Keratinocyte (primary cell): ENCODE data around the gene E2F8. TPM values are rescaled to one million over a fixed set of nuclear protein-coding genes. Genes with fewer than 3 reads are reported as not detected.

Experiments
- DNase-seq: peaks from one replicate; pipeline ENCODE4 v3.0.0-alpha.2; 2011; ENCODE audit warnings: low read depth, missing footprints, low spot score
- FAIRE-seq: peaks from 2 replicates; lab custom pipeline; 2011; peaks lifted over from hg19 to GRCh38; lab: Jason Lieb, UNC
- H2AFZ ChIP-seq: 2 replicates; pipeline ENCODE4 v1.6.0; 2012; ENCODE audit warnings: low read length, control low read depth, inconsistent platforms; ENCODE audit not compliant: control insufficient read depth
- H3K27ac ChIP-seq: 2 replicates; pipeline ENCODE4 v1.5.1; 2011; ENCODE audit warnings: low read length; ENCODE audit not compliant: control insufficient read depth, insufficient read depth
- H3K27me3 ChIP-seq: 3 replicates; pipeline ENCODE4 v1.6.0; 2011; ENCODE audit warnings: low read length; ENCODE audit not compliant: control insufficient read depth, insufficient read depth; ENCODE audit errors: extremely low read depth
- H3K36me3 ChIP-seq, 2 experiments: 2 replicates in 1 of 2; 3 replicates in 1 of 2; pipeline ENCODE4 v1.5.1; 2011; ENCODE audit warnings: low read length in 2 of 2, mild to moderate bottlenecking in 1 of 2; ENCODE audit not compliant: control insufficient read depth in 2 of 2, insufficient read depth in 2 of 2; ENCODE audit errors: extremely low read depth in 1 of 2
- H3K4me1 ChIP-seq: 3 replicates; pipeline ENCODE4 v1.5.1; 2011; ENCODE audit warnings: low read length; ENCODE audit not compliant: control insufficient read depth, insufficient read depth; ENCODE audit errors: extremely low read depth
- H3K4me2 ChIP-seq: 3 replicates; pipeline ENCODE4 v1.6.0; 2011; ENCODE audit warnings: low read depth, low read length; ENCODE audit not compliant: control insufficient read depth, insufficient read depth; ENCODE audit errors: extremely low read depth
- H3K4me3 ChIP-seq, 3 experiments: fragments of 200-600 bp in 1 of 3; sonication (generic) in 1 of 3; 2 replicates in 2 of 3; 3 replicates in 1 of 3; pipeline ENCODE4 v1.5.1; 2011 to 2016; ENCODE audit warnings: low read length in 3 of 3, mild to moderate bottlenecking in 3 of 3, control low read depth in 2 of 3, inconsistent platforms in 1 of 3, low read depth in 1 of 3, mixed read lengths in 1 of 3, mixed run types in 1 of 3, moderate library complexity in 1 of 3; ENCODE audit not compliant: control insufficient read depth in 2 of 3, insufficient read depth in 2 of 3; ENCODE audit errors: extremely low read depth in 1 of 3
- H3K79me2 ChIP-seq: 2 replicates; pipeline ENCODE4 v1.6.0; 2012; ENCODE audit warnings: low read length; ENCODE audit not compliant: control insufficient read depth, insufficient read depth
- H3K9ac ChIP-seq: 3 replicates; pipeline ENCODE4 v1.6.0; 2011; ENCODE audit warnings: low read length; ENCODE audit not compliant: control insufficient read depth, insufficient read depth; ENCODE audit errors: extremely low read depth
- H3K9me1 ChIP-seq: 3 replicates; pipeline ENCODE4 v1.6.0; 2011; ENCODE audit warnings: low read length; ENCODE audit not compliant: control insufficient read depth, insufficient read depth; ENCODE audit errors: extremely low read depth
- H3K9me3 ChIP-seq: 2 replicates; pipeline ENCODE4 v1.5.1; 2012; ENCODE audit warnings: low read depth, low read length; ENCODE audit not compliant: control insufficient read depth
- H4K20me1 ChIP-seq: 3 replicates; pipeline ENCODE4 v1.6.0; 2011; ENCODE audit warnings: low read length; ENCODE audit not compliant: control insufficient read depth, insufficient read depth; ENCODE audit errors: extremely low read depth
- EZH2 ChIP-seq: IDR thresholded peaks from one replicate; pipeline ENCODE4 v1.6.1; 2012; ENCODE audit warnings: inconsistent platforms, mild to moderate bottlenecking, low read length, moderate library complexity
- dilution Hi-C: fragments of 300-500 bp; cut with MboI; formaldehyde crosslinking; loops from one replicate; pipeline ENCODE4 v1.7.0; 2020; ENCODE audit warnings: low sequenced_read_pairs; ENCODE audit not compliant: extremely low pct_ligation_motif_present
- polyA plus RNA-seq, 5 experiments: library from polyadenylated mRNA; depleted of rRNA in 3 of 5; stranded (reverse) in 3 of 5; stranded (forward) in 1 of 5; unstranded in 1 of 5; fragments of >200 nt; gene quantifications; 1 replicate in 1 of 5; 2 replicates in 3 of 5; 3 replicates in 1 of 5; pipeline versions ENCODE4 v1.2.1 to v1.2.3, GENCODE V29; 2011 to 2012; ENCODE audit warnings: missing spikeins in 2 of 5, low read depth in 1 of 5, low replicate concordance in 1 of 5
- TF ChIP-seq, protein P1 (sequence below), 3 experiments: IDR thresholded peaks in 1 of 3; conservative IDR thresholded peaks in 1 of 3; optimal IDR thresholded peaks in 1 of 3; 2 replicates in 2 of 3; 3 replicates in 1 of 3; pipeline versions ENCODE3 to v1.5.1; 2011; ENCODE audit warnings: low read length in 3 of 3, mild to moderate bottlenecking in 3 of 3, moderate library complexity in 2 of 3, control low read depth in 1 of 3, inconsistent platforms in 1 of 3; ENCODE audit not compliant: insufficient read depth in 2 of 3; ENCODE audit errors: extremely low read depth in 1 of 3

E2F8 gene
- polyA plus RNA-seq, 1 donor (not counting 4 experiments of a cell fraction or from before 2014, with no cell fraction given), result 2.0 TPM

DNA sequence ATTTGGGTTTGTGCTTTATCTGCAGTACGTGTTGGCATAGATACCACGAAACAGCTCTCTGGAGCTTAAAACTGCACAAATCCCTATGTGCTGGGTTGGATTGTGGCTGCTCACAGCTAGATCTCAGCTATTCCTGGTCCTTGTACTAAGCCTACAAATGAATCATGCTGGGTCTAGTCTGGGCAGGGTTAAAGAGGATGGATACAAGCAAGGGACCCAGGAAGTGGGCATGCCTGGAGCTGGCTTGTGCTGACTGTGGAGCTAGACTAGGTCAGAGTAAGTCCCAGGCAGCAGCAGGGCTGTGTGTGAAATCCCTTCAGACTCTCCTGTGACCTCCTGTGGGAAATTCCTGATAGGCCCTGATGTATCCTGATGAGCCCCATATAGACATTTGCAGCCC is 3.9 kb upstream of the E2F8 start:
- peak overlapping the region; percentile 92 for H3K27ac ChIP-seq
- no peaks in the 10 kb centered on the region for H3K79me2 ChIP-seq
- H3K9me3 ChIP-seq, result no peaks in the 10 kb centered on the region
- H3K36me3 ChIP-seq, result no peaks in the 10 kb centered on the region
- no peaks in the 10 kb centered on the region for H3K27me3 ChIP-seq
- no peak for TF ChIP-seq EZH2
- TF ChIP-seq, protein P1, sequence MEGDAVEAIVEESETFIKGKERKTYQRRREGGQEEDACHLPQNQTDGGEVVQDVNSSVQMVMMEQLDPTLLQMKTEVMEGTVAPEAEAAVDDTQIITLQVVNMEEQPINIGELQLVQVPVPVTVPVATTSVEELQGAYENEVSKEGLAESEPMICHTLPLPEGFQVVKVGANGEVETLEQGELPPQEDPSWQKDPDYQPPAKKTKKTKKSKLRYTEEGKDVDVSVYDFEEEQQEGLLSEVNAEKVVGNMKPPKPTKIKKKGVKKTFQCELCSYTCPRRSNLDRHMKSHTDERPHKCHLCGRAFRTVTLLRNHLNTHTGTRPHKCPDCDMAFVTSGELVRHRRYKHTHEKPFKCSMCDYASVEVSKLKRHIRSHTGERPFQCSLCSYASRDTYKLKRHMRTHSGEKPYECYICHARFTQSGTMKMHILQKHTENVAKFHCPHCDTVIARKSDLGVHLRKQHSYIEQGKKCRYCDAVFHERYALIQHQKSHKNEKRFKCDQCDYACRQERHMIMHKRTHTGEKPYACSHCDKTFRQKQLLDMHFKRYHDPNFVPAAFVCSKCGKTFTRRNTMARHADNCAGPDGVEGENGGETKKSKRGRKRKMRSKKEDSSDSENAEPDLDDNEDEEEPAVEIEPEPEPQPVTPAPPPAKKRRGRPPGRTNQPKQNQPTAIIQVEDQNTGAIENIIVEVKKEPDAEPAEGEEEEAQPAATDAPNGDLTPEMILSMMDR (optimal IDR thresholded peaks at IDR 0.05 in 1 of 3, IDR thresholded peaks at IDR 0.05 in 1 of 3, conservative IDR thresholded peaks at IDR 0.05 in 1 of 3; ENCODE audit: extremely low read depth in 1 of 3, insufficient read depth in 2 of 3, low read length in 3 of 3), result no peak
- H3K4me1 ChIP-seq, result peaks cover 40% of the 10 kb centered on the region
- peak overlapping the region; percentile 72 for H3K9ac ChIP-seq
- H2AFZ ChIP-seq, result peak overlapping the region; percentile 70
- peak; percentile 77 for DNase-seq
- peak; percentile 97 for FAIRE-seq
- H3K4me3 ChIP-seq, result peak overlapping the region in 2 of 3 experiments; percentile 51 to 56
- H3K4me2 ChIP-seq, result peak overlapping the region; percentile 94
- dilution Hi-C loops, result no loop called here
- peaks cover 2% of the 10 kb centered on the region for H3K9me1 ChIP-seq
- H4K20me1 ChIP-seq, result no peaks in the 10 kb centered on the region

DNA sequence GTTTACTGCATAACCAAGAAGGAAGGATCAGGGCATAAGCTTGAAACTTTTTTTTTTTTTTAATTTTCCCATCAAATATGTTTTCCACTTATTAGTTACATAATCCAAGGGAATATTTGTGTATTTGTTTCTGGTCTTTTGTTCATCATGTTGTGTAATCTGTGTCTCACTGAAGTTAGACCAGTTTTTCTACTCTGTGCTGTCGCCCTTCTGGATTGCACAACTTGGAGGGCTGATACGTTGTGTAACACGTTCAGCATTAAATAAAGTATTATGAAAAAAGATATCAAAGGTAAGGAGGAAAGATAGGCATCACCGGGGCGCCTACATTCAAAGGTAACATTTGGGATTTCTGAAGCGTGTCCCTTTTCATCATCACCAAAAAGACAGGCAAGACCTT is 3.3 kb upstream of the E2F8 start:
- H3K4me1 ChIP-seq, result peaks cover 40% of the 10 kb centered on the region
- no peaks in the 10 kb centered on the region for H3K9me3 ChIP-seq
- peaks cover 2% of the 10 kb centered on the region for H3K9me1 ChIP-seq
- no peaks in the 10 kb centered on the region for H3K79me2 ChIP-seq
- no peak for FAIRE-seq
- H3K4me3 ChIP-seq, result peak overlapping the region in 2 of 3 experiments; percentile 51 to 56
- TF ChIP-seq EZH2, result no peak
- TF ChIP-seq, protein P1 (optimal IDR thresholded peaks at IDR 0.05 in 1 of 3, IDR thresholded peaks at IDR 0.05 in 1 of 3, conservative IDR thresholded peaks at IDR 0.05 in 1 of 3; ENCODE audit: extremely low read depth in 1 of 3, insufficient read depth in 2 of 3, low read length in 3 of 3), result no peak
- peak overlapping the region; percentile 72 for H3K9ac ChIP-seq
- DNase-seq, result peak; percentile 21
- H3K27me3 ChIP-seq, result no peaks in the 10 kb centered on the region
- no peaks in the 10 kb centered on the region for H3K36me3 ChIP-seq
- dilution Hi-C loops, result no loop called here
- H2AFZ ChIP-seq, result peak overlapping the region; percentile 70
- H3K27ac ChIP-seq, result peak overlapping the region; percentile 92
- peak overlapping the region; percentile 94 for H3K4me2 ChIP-seq
- H4K20me1 ChIP-seq, result no peaks in the 10 kb centered on the region
